A549 (cell line): ENCODE data around the gene DDR1. TPM values are rescaled to one million over a fixed set of nuclear protein-coding genes. Genes with fewer than 3 reads are reported as not detected.

Experiments
- ATAC-seq, 2 experiments: fragments of 200-7000 bp in 1 of 2; fragments of >200 bp in 1 of 2; cut with Nextera tagmentation in 1 of 2; cut with Tn5 transposase in 1 of 2; 3 replicates each; pipeline versions ENCODE4 v1.8.0 to v1.9.1; 2018 to 2020; ENCODE audit warnings: mild to moderate bottlenecking in 1 of 2, moderate library complexity in 1 of 2
- CTCF ChIA-PET: fragments of 300-600 bp; sonication (Branson Sonifier 250); formaldehyde crosslinking; extraction: SDS; loops from one replicate; lab custom pipeline; 2021; ENCODE audit warnings: antibody characterized with exemption, inconsistent platforms; lab: Yijun Ruan, JAX
- POLR2A ChIA-PET: fragments of 350-600 bp; formaldehyde crosslinking; extraction: SDS; loops from one replicate; lab custom pipeline; 2021; ENCODE audit warnings: antibody characterized with exemption, inconsistent platforms; lab: Yijun Ruan, JAX
- DNase-seq, 2 experiments: peaks; one replicate each; pipeline versions ENCODE4 v3.0.0 to v3.0.0-alpha.2; 2011 to 2016; ENCODE audit warnings: low read depth in 1 of 2, low spot score in 1 of 2
- FAIRE-seq: peaks from 2 replicates; lab custom pipeline; 2011; peaks lifted over from hg19 to GRCh38; lab: Jason Lieb, UNC
- H3K27ac ChIP-seq, 2 experiments: fragments of >200 bp; sonication (Bioruptor Twin); formaldehyde crosslinking; 3 replicates each; pipeline ENCODE4 v1.5.1; 2016 to 2017
- H3K4me1 ChIP-seq: fragments of >200 bp; sonication (Bioruptor Twin); formaldehyde crosslinking; 3 replicates; pipeline ENCODE4 v1.6.1; 2016
- H3K4me2 ChIP-seq: fragments of >200 bp; sonication (Bioruptor Twin); formaldehyde crosslinking; 3 replicates; pipeline ENCODE4 v1.6.1; 2016
- H3K4me3 ChIP-seq: fragments of >200 bp; sonication (Bioruptor Twin); formaldehyde crosslinking; 3 replicates; pipeline ENCODE4 v1.5.1; 2016
- H3K9me3 ChIP-seq: fragments of >200 bp; sonication (Bioruptor Twin); formaldehyde crosslinking; 3 replicates; pipeline ENCODE4 v1.6.1; 2016
- BHLHE40 ChIP-seq: IDR thresholded peaks from 2 replicates; pipeline ENCODE4 v1.6.1; 2012; ENCODE audit warnings: low read depth, low read length, inconsistent platforms
- CHD2 ChIP-seq: fragments of 150-350 bp; IDR thresholded peaks from 2 replicates; pipeline ENCODE4 v1.6.1; 2014; ENCODE audit warnings: low read length; ENCODE audit not compliant: partially characterized antibody
- E2F6 ChIP-seq: IDR thresholded peaks from 2 replicates; pipeline ENCODE4 v1.6.1; 2012; ENCODE audit warnings: low read depth, borderline replicate concordance
- EHF ChIP-seq: fragments of 250-450 bp; sonication (Bioruptor Pico); IDR thresholded peaks from 2 replicates; pipeline ENCODE4 v1.5.0; 2020; ENCODE audit warnings: mild to moderate bottlenecking
- EHMT2 ChIP-seq: fragments of 200-600 bp; sonication (generic); IDR thresholded peaks from 2 replicates; pipeline ENCODE4 v1.6.1; 2016; ENCODE audit warnings: antibody characterized with exemption, low read depth, mild to moderate bottlenecking, moderate library complexity
- ESRRA ChIP-seq: fragments of 150-350 bp; IDR thresholded peaks from 2 replicates; pipeline ENCODE4 v1.6.1; 2014; ENCODE audit warnings: mild to moderate bottlenecking, low read length, borderline replicate concordance
- HEYL ChIP-seq: fragments of 250-450 bp; sonication (Bioruptor Pico); IDR thresholded peaks from 2 replicates; pipeline ENCODE4 v1.8.0; 2021; ENCODE audit warnings: mild to moderate bottlenecking, moderate library complexity
- HMGXB4 ChIP-seq: fragments of 250-450 bp; sonication (Bioruptor Pico); IDR thresholded peaks from 2 replicates; pipeline ENCODE4 v1.5.0; 2021; ENCODE audit warnings: mild to moderate bottlenecking, moderate library complexity, borderline replicate concordance
- HOXA7 ChIP-seq: fragments of 250-450 bp; sonication (Bioruptor Pico); IDR thresholded peaks from 2 replicates; pipeline ENCODE4 v1.5.0; 2020; ENCODE audit warnings: mild to moderate bottlenecking, moderate library complexity
- JUN ChIP-seq, 2 experiments: fragments of >200 bp; sonication (Bioruptor Twin); formaldehyde crosslinking; IDR thresholded peaks; 2 replicates in 1 of 2; 3 replicates in 1 of 2; pipeline ENCODE4 v1.6.1; 2016 to 2017
- KDM1A ChIP-seq: fragments of 200-600 bp; sonication (generic); IDR thresholded peaks from 2 replicates; pipeline ENCODE4 v1.6.1; 2016; ENCODE audit warnings: low read depth, mild to moderate bottlenecking
- MAX ChIP-seq: IDR thresholded peaks from 2 replicates; pipeline ENCODE4 v1.6.1; 2012
- MAZ ChIP-seq: fragments of 150-350 bp; IDR thresholded peaks from 2 replicates; pipeline ENCODE4 v1.6.1; 2014; ENCODE audit warnings: antibody characterized with exemption, low read depth, low read length, borderline replicate concordance
- MYC ChIP-seq: IDR thresholded peaks from 2 replicates; pipeline ENCODE4 v1.6.1; 2012; ENCODE audit warnings: mild to moderate bottlenecking, inconsistent platforms, low read length, improper control_type of control experiment, borderline replicate concordance
- NFE2L2 ChIP-seq: fragments of 150-350 bp; conservative IDR thresholded peaks from 2 replicates; pipeline ENCODE4 v1.6.1; 2014; ENCODE audit warnings: low read length
- PHF8 ChIP-seq: fragments of 200-600 bp; sonication (generic); IDR thresholded peaks from 2 replicates; pipeline ENCODE4 v1.6.1; 2016; ENCODE audit warnings: low read depth, mild to moderate bottlenecking, antibody characterized with exemption, moderate library complexity, borderline replicate concordance
- POLR2A ChIP-seq: IDR thresholded peaks from 2 replicates; pipeline ENCODE4 v1.6.1; 2012; ENCODE audit warnings: mild to moderate bottlenecking, low read length
- RAD21 ChIP-seq, 2 experiments: fragments of >200 bp in 1 of 2; sonication (Bioruptor Twin) in 1 of 2; formaldehyde crosslinking in 1 of 2; IDR thresholded peaks in 1 of 2; conservative IDR thresholded peaks in 1 of 2; 2 replicates in 1 of 2; 3 replicates in 1 of 2; pipeline ENCODE4 v1.6.1; 2012 to 2018; ENCODE audit warnings: inconsistent platforms in 1 of 2
- RARB ChIP-seq: fragments of 250-450 bp; sonication (Bioruptor Pico); IDR thresholded peaks from 2 replicates; pipeline ENCODE4 v1.8.0; 2021; ENCODE audit warnings: mild to moderate bottlenecking, moderate library complexity
- REST ChIP-seq: fragments of 200-600 bp; sonication (generic); IDR thresholded peaks from 2 replicates; pipeline ENCODE4 v1.6.1; 2016; ENCODE audit warnings: antibody characterized with exemption, mild to moderate bottlenecking, moderate library complexity
- RNF2 ChIP-seq: fragments of 200-600 bp; sonication (generic); IDR thresholded peaks from 2 replicates; pipeline ENCODE4 v1.6.1; 2016; ENCODE audit warnings: low read depth, mild to moderate bottlenecking, antibody characterized with exemption, moderate library complexity, borderline replicate concordance
- SMC3 ChIP-seq: fragments of >200 bp; sonication (Bioruptor Twin); formaldehyde crosslinking; IDR thresholded peaks from 3 replicates; pipeline ENCODE4 v1.6.1; 2018; ENCODE audit warnings: inconsistent platforms
- ZSCAN20 ChIP-seq: fragments of 250-450 bp; sonication (Bioruptor Pico); IDR thresholded peaks from 2 replicates; pipeline ENCODE4 v1.8.0; 2022; ENCODE audit warnings: mild to moderate bottlenecking, moderate library complexity
- WGBS: methylation state at CpG from one replicate; pipeline ENCODE4 v1.1.6; 2017; ENCODE audit errors: missing lambda C conversion rate; 5-methylcytosine and 5-hydroxymethylcytosine counted together
- polyA plus RNA-seq, 4 experiments: library from polyadenylated mRNA; depleted of rRNA in 3 of 4; stranded (reverse); fragments of >200 nt; fragmentation: RNase III in 1 of 4; extraction: RNeasy Plus Mini Kit Qiagen cat#74134 plus additional on column Dnase treatment in 1 of 4; gene quantifications; 2 replicates in 3 of 4; 3 replicates in 1 of 4; pipeline ENCODE4 v1.2.3, GENCODE V29; 2011 to 2017

Gene DDR1
- polyA plus RNA-seq, 2 of the 4 experiments (the other 2 are of a cell fraction), result 19.8 to 43.5 TPM

- CTCF ChIA-PET, result interaction anchor here (0.9 to 3.0 kb wide), 9 partner anchors 14 to 296 kb away, joined by 3 to 13 read pairs (median 3); partner anchors contain the start of gene VARS2
- H3K9me3 ChIP-seq, result no peaks in the 10 kb centered on the region
- FAIRE-seq (no peak), DNase-seq (no peak), ATAC-seq (no peak)
- TF ChIP-seq EHF (no peak), NFE2L2 (no peak), HOXA7 (CRISPR knock-in tag) (no peak), ZSCAN20 (CRISPR knock-in tag) (no peak), ESRRA (no peak), MAX (no peak), JUN (IDR thresholded peaks at IDR 0.05) (no peak), E2F6 (no peak), HMGXB4 (no peak), MYC (no peak), HEYL (no peak), KDM1A (no peak)
- 98% methylated on average over 7 of the region's 13 CpGs for WGBS
- H3K4me2 ChIP-seq, result no peak overlapping the region
- POLR2A ChIA-PET, result no interaction called here
- no peak overlapping the region for H3K27ac ChIP-seq
- no peak overlapping the region for H3K4me3 ChIP-seq
- no peaks in the 10 kb centered on the region for H3K4me1 ChIP-seq
These were observed 12.2 kb downstream of the DDR1 start for GRCh38 chr6:30896541-30896940.

GRCh38 chr6:30897882-30898281 lies 13.6 kb downstream of the DDR1 start:
- POLR2A ChIA-PET, result no interaction called here
- TF ChIP-seq SMC3, result no peak
- no peak for TF ChIP-seq CHD2
- TF ChIP-seq RNF2, result no peak
- TF ChIP-seq RARB (CRISPR knock-in tag), result no peak
- no peak for TF ChIP-seq MAX
- TF ChIP-seq RAD21 (conservative IDR thresholded peaks at IDR 0.05 in 1 of 2, IDR thresholded peaks at IDR 0.05 in 1 of 2), result no peak
- no peak for TF ChIP-seq POLR2A
- TF ChIP-seq MAZ, result no peak
- TF ChIP-seq BHLHE40, result no peak
- no peak for TF ChIP-seq HOXA7 (CRISPR knock-in tag)
- TF ChIP-seq REST, result no peak
- no peak for TF ChIP-seq ESRRA
- no peak for TF ChIP-seq HMGXB4
- no peak for TF ChIP-seq PHF8
- TF ChIP-seq EHMT2, result no peak
- TF ChIP-seq KDM1A, result no peak

More at GRCh38 chr6:30897882-30898281, 13.6 kb downstream of the DDR1 start:
- H3K4me2 ChIP-seq, result no peak overlapping the region
- DNase-seq, result no peak
- no peak for FAIRE-seq
- H3K4me1 ChIP-seq, result no peaks in the 10 kb centered on the region
- no peak overlapping the region for H3K4me3 ChIP-seq
- CTCF ChIA-PET, result interaction anchor here (1.3 to 3.0 kb wide), 6 partner anchors 13 to 190 kb away, joined by 3 to 13 read pairs (median 4); partner anchors contain the start of gene VARS2
- no peak overlapping the region for H3K27ac ChIP-seq
- WGBS, result 94% methylated on average over 15 of the region's 16 CpGs
- ATAC-seq, result no peak
- H3K9me3 ChIP-seq, result no peaks in the 10 kb centered on the region
